ENCODE results near the gene PNPLA7.
"Not testable (repeated sequence)": the region's sequence is repeated elsewhere in the genome, so short reads cannot be mapped to it uniquely, and the experiment has no call there.

Gene PNPLA7

DNA sequence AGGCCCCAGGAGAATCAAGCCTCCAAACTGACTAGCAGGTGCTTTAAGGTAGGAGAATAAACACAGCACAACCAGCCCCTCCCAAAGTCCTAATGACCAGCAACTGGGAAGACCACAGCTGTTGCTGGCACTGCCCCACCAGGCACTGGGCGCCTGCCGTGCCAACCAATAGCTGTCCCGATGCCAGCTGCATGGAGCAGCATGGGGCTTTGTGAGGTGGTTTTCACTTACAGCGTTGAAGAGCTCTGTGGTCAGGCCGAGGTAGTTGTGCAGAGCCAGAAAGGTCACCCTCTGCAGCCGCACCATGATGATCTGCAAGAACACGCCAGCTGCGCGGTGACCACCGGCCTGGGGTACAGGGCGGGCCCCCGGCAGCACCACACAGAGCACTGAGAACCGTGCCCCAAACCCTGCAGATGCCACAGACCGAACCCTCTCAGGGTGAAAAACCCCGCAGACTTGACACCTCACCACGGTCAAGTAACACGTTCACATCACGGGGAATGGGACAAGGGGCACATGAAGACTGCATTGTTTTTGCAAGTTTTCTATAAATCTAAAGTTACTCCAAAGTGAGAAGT lies 28.7 kb downstream of the PNPLA7 start:
- no peak overlapping the region for H3K27ac ChIP-seq (ENCODE audit: low read length, poor library complexity, severe bottlenecking)
- no peak overlapping the region for H3K4me3 ChIP-seq (ENCODE audit: insufficient read depth in 1 of 2, low read depth in 1 of 2, low read length in 2 of 2)
- H3K4me1 ChIP-seq (ENCODE audit: control insufficient read depth, insufficient read depth, low read depth, low read length) = peaks cover 7% of the 10 kb centered on the region
- DNase-seq = no peak
- H2BK5ac ChIP-seq (ENCODE audit: low read depth, low read length, poor library complexity, severe bottlenecking) = no peak overlapping the region
- no peak overlapping the region for H2AK5ac ChIP-seq (ENCODE audit: low read length, severe bottlenecking)
- no peak overlapping the region for H3K18ac ChIP-seq (ENCODE audit: low read depth in 1 of 2, low read length in 2 of 2)
- no peak overlapping the region for H4K91ac ChIP-seq (ENCODE audit: low read length)
- no peak overlapping the region for H4K8ac ChIP-seq (ENCODE audit: low read length)
- H2BK12ac ChIP-seq (ENCODE audit: low read length in 2 of 2) = no peak overlapping the region
- no peak overlapping the region for H3K4ac ChIP-seq (ENCODE audit: low read depth in 1 of 2, low read length in 2 of 2)
- no peaks in the 10 kb centered on the region for H3K27me3 ChIP-seq (ENCODE audit: control insufficient read depth in 1 of 2, insufficient read depth in 1 of 2, low read length in 2 of 2)
- peaks cover 0 to 10% of the 10 kb centered on the region in 2 experiments for H3K36me3 ChIP-seq (ENCODE audit: control insufficient read depth in 1 of 2, insufficient read depth in 2 of 2, low read depth in 1 of 2, low read length in 2 of 2)
- H2BK15ac ChIP-seq (ENCODE audit: low read depth, poor library complexity, severe bottlenecking) = no peak overlapping the region
- H3K23ac ChIP-seq (ENCODE audit: low read length in 2 of 2) = no peak overlapping the region
- WGBS = 94% methylated on average over 18 of the region's 18 CpGs
- no peaks in the 10 kb centered on the region for H3K79me1 ChIP-seq (replicated peaks; ENCODE audit: low read length, poor library complexity, severe bottlenecking)
- H3K9me3 ChIP-seq (ENCODE audit: control insufficient read depth, low read length) = no peaks in the 10 kb centered on the region
- H2BK120ac ChIP-seq (ENCODE audit: low read depth, low read length) = no peak overlapping the region
- no peak overlapping the region for H3K14ac ChIP-seq (ENCODE audit: low read length in 2 of 2)
- H2AFZ ChIP-seq (ENCODE audit: low read depth, low read length) = no peak overlapping the region
- no peak overlapping the region for H3K9ac ChIP-seq (ENCODE audit: low read length)
- H3K4me2 ChIP-seq (ENCODE audit: low read length, poor library complexity, severe bottlenecking) = no peak overlapping the region

DNA sequence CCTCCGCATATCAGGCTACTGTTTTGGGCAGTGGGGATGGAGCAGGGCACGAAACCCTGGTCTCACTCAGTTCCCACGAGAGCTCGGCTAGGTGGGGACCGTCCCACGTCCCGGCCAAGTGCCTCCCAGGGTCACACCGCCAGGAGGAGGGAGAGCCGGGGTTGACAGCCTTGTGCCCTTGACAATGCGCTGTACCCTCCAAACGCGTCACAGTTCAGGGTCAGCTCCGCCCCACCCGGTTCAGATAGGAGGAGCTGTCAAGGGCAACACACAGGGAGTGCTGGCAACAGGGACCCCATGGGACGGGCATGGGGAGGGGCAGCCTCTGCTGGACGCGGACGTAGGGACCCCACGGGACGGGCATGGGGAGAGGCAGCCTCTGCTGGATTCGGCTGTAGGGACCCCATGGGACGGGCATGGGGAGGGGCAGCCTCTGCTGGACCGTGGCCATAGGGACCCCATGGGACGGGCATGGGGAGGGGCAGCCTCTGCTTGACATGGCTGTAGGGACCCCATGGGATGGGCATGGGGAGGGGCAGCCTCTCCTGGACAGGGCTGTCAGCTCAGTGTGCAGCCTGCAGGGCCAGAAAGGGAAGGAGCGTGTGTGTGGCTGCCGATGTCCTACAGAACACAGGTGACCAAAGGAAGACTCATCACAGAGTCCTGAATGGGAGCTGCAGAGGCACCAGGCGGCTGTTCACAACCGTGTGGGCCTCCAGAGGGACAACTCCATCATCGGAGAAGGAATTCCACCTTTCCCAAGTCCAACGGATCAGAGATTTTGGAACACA lies 29.4 kb downstream of the PNPLA7 start:
- Histone ChIP-seq H2BK120ac (ENCODE audit: low read depth, low read length) (no peak overlapping the region), H2AFZ (ENCODE audit: low read depth, low read length) (no peak overlapping the region), H3K4me1 (ENCODE audit: control insufficient read depth, insufficient read depth, low read depth, low read length) (peaks cover 7% of the 10 kb centered on the region), H2BK5ac (ENCODE audit: low read depth, low read length, poor library complexity, severe bottlenecking) (no peak overlapping the region), H3K9ac (ENCODE audit: low read length) (no peak overlapping the region), H3K4me2 (ENCODE audit: low read length, poor library complexity, severe bottlenecking) (no peak overlapping the region), H3K9me3 (ENCODE audit: control insufficient read depth, low read length) (no peaks in the 10 kb centered on the region), H4K8ac (ENCODE audit: low read length) (no peak overlapping the region), H3K79me1 (replicated peaks; ENCODE audit: low read length, poor library complexity, severe bottlenecking) (no peaks in the 10 kb centered on the region), H3K23ac (ENCODE audit: low read length in 2 of 2) (no peak overlapping the region), H3K4me3 (ENCODE audit: insufficient read depth in 1 of 2, low read depth in 1 of 2, low read length in 2 of 2) (no peak overlapping the region), H3K36me3 (ENCODE audit: control insufficient read depth in 1 of 2, insufficient read depth in 2 of 2, low read depth in 1 of 2, low read length in 2 of 2) (peaks cover 0 to 10% of the 10 kb centered on the region in 2 experiments), H4K91ac (ENCODE audit: low read length) (no peak overlapping the region), H2AK5ac (ENCODE audit: low read length, severe bottlenecking) (no peak overlapping the region), H3K18ac (ENCODE audit: low read depth in 1 of 2, low read length in 2 of 2) (no peak overlapping the region), H3K4ac (ENCODE audit: low read depth in 1 of 2, low read length in 2 of 2) (no peak overlapping the region), H3K27ac (ENCODE audit: low read length, poor library complexity, severe bottlenecking) (no peak overlapping the region), H2BK12ac (ENCODE audit: low read length in 2 of 2) (no peak overlapping the region), H3K27me3 (ENCODE audit: control insufficient read depth in 1 of 2, insufficient read depth in 1 of 2, low read length in 2 of 2) (no peaks in the 10 kb centered on the region), H3K14ac (ENCODE audit: low read length in 2 of 2) (peak overlapping the region in 1 of 2 experiments; percentile 19), H2BK15ac (ENCODE audit: low read depth, poor library complexity, severe bottlenecking) (no peak overlapping the region)
- no peak for DNase-seq
- 85% methylated on average over 30 of the region's 30 CpGs for WGBS

DNA sequence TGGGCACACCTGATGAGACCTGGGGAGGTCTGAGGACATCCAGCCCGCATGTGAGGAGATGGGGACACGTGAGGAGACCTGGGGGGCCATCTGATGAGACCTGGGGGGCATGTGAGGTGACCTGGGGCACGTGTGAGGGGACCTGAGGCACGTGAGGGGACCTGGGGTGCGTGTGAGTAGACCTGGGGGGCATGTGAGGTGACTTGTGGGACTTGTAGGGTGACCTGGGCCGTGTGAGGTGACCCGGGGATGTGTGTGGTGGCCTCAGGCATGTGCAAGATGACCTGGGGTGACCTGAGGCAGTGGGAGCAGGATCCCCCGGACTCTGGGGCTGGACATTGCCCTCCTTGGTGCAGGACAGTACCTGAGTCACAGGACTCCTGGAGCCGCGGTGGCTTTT lies 30.6 kb downstream of the PNPLA7 start:
- WGBS = 73% methylated on average over 10 of the region's 10 CpGs
- H2BK5ac ChIP-seq (ENCODE audit: low read depth, low read length, poor library complexity, severe bottlenecking) = no peak overlapping the region
- DNase-seq = no peak
- H3K18ac ChIP-seq (ENCODE audit: low read depth in 1 of 2, low read length in 2 of 2) = peak overlapping the region in 1 of 2 experiments; percentile 14
- no peak overlapping the region for H3K9ac ChIP-seq (ENCODE audit: low read length)
- H3K36me3 ChIP-seq (ENCODE audit: control insufficient read depth in 1 of 2, insufficient read depth in 2 of 2, low read depth in 1 of 2, low read length in 2 of 2) = peaks cover 0 to 10% of the 10 kb centered on the region in 2 experiments
- no peak overlapping the region for H2BK15ac ChIP-seq (ENCODE audit: low read depth, poor library complexity, severe bottlenecking)
- no peak overlapping the region for H2AFZ ChIP-seq (ENCODE audit: low read depth, low read length)
- no peak overlapping the region for H3K4ac ChIP-seq (ENCODE audit: low read depth in 1 of 2, low read length in 2 of 2)
- H2BK12ac ChIP-seq (ENCODE audit: low read length in 2 of 2) = peak overlapping the region in 1 of 2 experiments; percentile 21
- no peaks in the 10 kb centered on the region for H3K79me1 ChIP-seq (replicated peaks; ENCODE audit: low read length, poor library complexity, severe bottlenecking)
- H3K27me3 ChIP-seq (ENCODE audit: control insufficient read depth in 1 of 2, insufficient read depth in 1 of 2, low read length in 2 of 2) = no peaks in the 10 kb centered on the region
- no peak overlapping the region for H3K4me3 ChIP-seq (ENCODE audit: insufficient read depth in 1 of 2, low read depth in 1 of 2, low read length in 2 of 2)
- H3K4me2 ChIP-seq (ENCODE audit: low read length, poor library complexity, severe bottlenecking) = no peak overlapping the region
- H3K4me1 ChIP-seq (ENCODE audit: control insufficient read depth, insufficient read depth, low read depth, low read length) = peaks cover 7% of the 10 kb centered on the region
- no peak overlapping the region for H2AK5ac ChIP-seq (ENCODE audit: low read length, severe bottlenecking)
- no peaks in the 10 kb centered on the region for H3K9me3 ChIP-seq (ENCODE audit: control insufficient read depth, low read length)
- no peak overlapping the region for H3K27ac ChIP-seq (ENCODE audit: low read length, poor library complexity, severe bottlenecking)
- H2BK120ac ChIP-seq (ENCODE audit: low read depth, low read length) = no peak overlapping the region
- no peak overlapping the region for H4K91ac ChIP-seq (ENCODE audit: low read length)
- H3K14ac ChIP-seq (ENCODE audit: low read length in 2 of 2) = no peak overlapping the region
- no peak overlapping the region for H4K8ac ChIP-seq (ENCODE audit: low read length)
- H3K23ac ChIP-seq (ENCODE audit: low read length in 2 of 2) = no peak overlapping the region

DNA sequence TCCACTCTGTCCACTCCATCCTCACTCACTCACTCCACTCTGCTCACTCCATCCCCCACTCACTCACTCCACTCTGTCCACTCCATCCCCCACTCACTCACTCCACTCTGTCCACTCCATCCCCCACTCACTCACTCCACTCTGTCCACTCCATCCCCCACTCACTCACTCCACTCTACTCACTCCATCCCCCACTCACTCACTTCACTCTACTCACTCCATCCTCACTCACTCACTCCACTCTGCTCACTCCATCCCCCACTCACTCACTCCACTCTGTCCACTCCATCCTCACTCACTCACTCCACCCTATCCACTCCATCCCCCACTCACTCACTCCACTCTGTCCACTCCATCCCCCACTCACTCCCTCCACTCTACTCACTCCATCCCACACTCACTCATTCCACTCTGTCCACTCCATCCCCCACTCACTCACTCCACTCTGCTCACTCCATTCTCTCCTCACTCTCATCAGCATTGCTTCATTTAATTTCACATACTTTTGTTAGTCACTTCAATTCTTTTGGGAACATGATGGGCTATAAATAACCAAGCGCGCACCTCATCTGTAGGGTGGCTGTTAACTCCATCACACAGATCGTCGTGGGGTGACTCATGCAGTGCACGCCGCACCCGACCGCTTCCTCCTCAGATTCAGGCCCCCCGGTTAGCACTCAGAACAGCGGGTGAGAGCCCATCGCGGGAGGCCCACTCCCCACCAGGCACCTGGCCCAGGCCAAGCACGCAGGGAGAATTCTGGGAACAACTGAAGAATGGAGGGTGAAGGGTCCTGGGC lies 31.3 kb downstream of the PNPLA7 start:
- H2BK15ac ChIP-seq (ENCODE audit: low read depth, poor library complexity, severe bottlenecking); H3K4ac ChIP-seq (ENCODE audit: low read depth in 1 of 2, low read length in 2 of 2); H3K4me1 ChIP-seq (ENCODE audit: control insufficient read depth, insufficient read depth, low read depth, low read length); H3K79me1 ChIP-seq (replicated peaks; ENCODE audit: low read length, poor library complexity, severe bottlenecking); H3K9me3 ChIP-seq (ENCODE audit: control insufficient read depth, low read length); H2BK12ac ChIP-seq (ENCODE audit: low read length in 2 of 2); H2AFZ ChIP-seq (ENCODE audit: low read depth, low read length); H4K91ac ChIP-seq (ENCODE audit: low read length); H3K27ac ChIP-seq (ENCODE audit: low read length, poor library complexity, severe bottlenecking); H2BK5ac ChIP-seq (ENCODE audit: low read depth, low read length, poor library complexity, severe bottlenecking); H2BK120ac ChIP-seq (ENCODE audit: low read depth, low read length); H3K4me2 ChIP-seq (ENCODE audit: low read length, poor library complexity, severe bottlenecking); DNase-seq; H3K14ac ChIP-seq (ENCODE audit: low read length in 2 of 2); H3K4me3 ChIP-seq (ENCODE audit: insufficient read depth in 1 of 2, low read depth in 1 of 2, low read length in 2 of 2); H3K9ac ChIP-seq (ENCODE audit: low read length); H3K27me3 ChIP-seq (ENCODE audit: control insufficient read depth in 1 of 2, insufficient read depth in 1 of 2, low read length in 2 of 2); H2AK5ac ChIP-seq (ENCODE audit: low read length, severe bottlenecking); H3K23ac ChIP-seq (ENCODE audit: low read length in 2 of 2); H4K8ac ChIP-seq (ENCODE audit: low read length): not testable (repeated sequence)
- 85% methylated on average over 13 of the region's 13 CpGs for WGBS
- H3K36me3 ChIP-seq (ENCODE audit: control insufficient read depth in 1 of 2, insufficient read depth in 2 of 2, low read depth in 1 of 2, low read length in 2 of 2) = peaks cover 0 to 10% of the 10 kb centered on the region in 2 experiments
- peak overlapping the region in 1 of 2 experiments; percentile 14 for H3K18ac ChIP-seq (ENCODE audit: low read depth in 1 of 2, low read length in 2 of 2)

Data from mesenchymal stem cell (in vitro differentiated cells and primary cell).